Measurements from ENCODE around the gene DNAI4.
A peak's percentile ranks its signal among the peaks of the same experiment; 100 is the strongest.

DNA sequence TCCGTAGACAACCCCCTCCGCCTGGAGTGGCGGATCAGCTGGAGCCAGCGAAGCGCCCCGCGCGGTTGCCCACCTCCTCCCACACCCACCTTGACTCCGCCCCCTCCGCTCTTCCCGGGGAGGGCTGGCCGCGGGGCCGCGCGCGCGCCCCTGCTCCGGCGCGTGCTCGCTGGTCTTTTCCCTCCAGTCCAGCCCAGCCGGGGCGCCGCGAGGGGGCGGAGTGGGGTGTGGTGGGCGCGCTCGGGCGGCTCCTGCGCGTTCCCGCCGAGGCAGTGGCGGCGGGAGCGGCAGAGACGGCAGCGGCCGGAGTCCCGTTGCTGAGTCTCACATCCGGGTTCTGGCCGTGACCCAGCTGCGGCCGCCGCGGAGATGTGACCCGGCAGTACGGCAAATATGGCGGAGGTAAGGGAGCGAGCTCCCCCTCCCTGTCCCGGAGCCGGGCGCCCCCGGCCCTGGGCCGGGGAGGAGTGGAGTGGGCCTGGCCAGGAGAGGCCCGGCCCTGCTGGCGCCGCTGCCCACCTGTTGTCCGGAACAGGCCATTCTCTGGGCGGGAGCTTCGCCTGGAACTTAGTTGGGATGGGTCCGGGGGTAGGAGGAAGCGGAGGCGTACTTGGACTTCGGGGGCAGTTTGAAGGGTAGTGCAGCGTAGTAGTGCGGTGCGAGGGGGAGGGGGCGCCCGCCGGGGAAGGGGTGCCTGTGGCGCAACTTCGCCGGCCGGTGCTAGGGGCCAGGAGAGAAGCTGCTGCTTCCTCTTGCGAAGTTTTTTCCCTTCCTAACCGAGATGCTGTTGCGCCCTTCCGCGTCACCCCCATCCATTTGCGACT, 5.6 kb upstream of the DNAI4 start:
- TF ChIP-seq, protein P1, sequence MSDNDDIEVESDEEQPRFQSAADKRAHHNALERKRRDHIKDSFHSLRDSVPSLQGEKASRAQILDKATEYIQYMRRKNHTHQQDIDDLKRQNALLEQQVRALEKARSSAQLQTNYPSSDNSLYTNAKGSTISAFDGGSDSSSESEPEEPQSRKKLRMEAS (CRISPR knock-in tag; IDR thresholded peaks at IDR 0.05): no peak
- TF ChIP-seq, protein P2, sequence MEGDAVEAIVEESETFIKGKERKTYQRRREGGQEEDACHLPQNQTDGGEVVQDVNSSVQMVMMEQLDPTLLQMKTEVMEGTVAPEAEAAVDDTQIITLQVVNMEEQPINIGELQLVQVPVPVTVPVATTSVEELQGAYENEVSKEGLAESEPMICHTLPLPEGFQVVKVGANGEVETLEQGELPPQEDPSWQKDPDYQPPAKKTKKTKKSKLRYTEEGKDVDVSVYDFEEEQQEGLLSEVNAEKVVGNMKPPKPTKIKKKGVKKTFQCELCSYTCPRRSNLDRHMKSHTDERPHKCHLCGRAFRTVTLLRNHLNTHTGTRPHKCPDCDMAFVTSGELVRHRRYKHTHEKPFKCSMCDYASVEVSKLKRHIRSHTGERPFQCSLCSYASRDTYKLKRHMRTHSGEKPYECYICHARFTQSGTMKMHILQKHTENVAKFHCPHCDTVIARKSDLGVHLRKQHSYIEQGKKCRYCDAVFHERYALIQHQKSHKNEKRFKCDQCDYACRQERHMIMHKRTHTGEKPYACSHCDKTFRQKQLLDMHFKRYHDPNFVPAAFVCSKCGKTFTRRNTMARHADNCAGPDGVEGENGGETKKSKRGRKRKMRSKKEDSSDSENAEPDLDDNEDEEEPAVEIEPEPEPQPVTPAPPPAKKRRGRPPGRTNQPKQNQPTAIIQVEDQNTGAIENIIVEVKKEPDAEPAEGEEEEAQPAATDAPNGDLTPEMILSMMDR (IDR thresholded peaks at IDR 0.05 in 2 of 3, conservative IDR thresholded peaks at IDR 0.05 in 1 of 3; ENCODE audit: insufficient read depth in 2 of 3, low read depth in 1 of 3, low read length in 3 of 3): peak in 2 of 3 experiments; percentile 13 to 35; a peak in 3 of 6 replicates
- TF ChIP-seq ZNF354B (CRISPR knock-in tag; IDR thresholded peaks at IDR 0.05) (no peak), ESRRA (IDR thresholded peaks at IDR 0.05; ENCODE audit: borderline replicate concordance, low read depth) (peak; percentile 59; the same call in 1 of the 2 replicates), GTF2F1 (IDR thresholded peaks at IDR 0.05; ENCODE audit: low read depth, low read length) (no peak)
